Left lung (tissue), 10 donors: Measurements from ENCODE around the gene SETD1A. TPM values are rescaled to one million over a fixed set of nuclear protein-coding genes. Genes with fewer than 3 reads are reported as not detected.
A peak's percentile ranks its signal among the peaks of the same experiment; 100 is the strongest.

Experiments used
- ATAC-seq: fragments of 200-7000 bp; cut with Tn5 transposase; one replicate; pipeline ENCODE4 v1.9.1; 2020; ENCODE audit warnings: moderate library complexity
- DNase-seq, 4 donors: peaks; one replicate each; pipeline ENCODE4 v3.0.0-alpha.2; 2013 to 2020
- H3K27ac ChIP-seq, 2 donors: fragments of 200-600 bp; sonication (generic) in 1 of 2; one replicate each; pipeline versions ENCODE4 v1.5.0 to v1.8.0; 2020 to 2021
- H3K27me3 ChIP-seq, 2 donors: fragments of 200-600 bp; sonication (generic) in 1 of 2; one replicate each; pipeline versions ENCODE4 v1.5.0 to v1.8.0; 2020 to 2021
- H3K36me3 ChIP-seq, 2 donors: fragments of 200-600 bp; sonication (generic) in 1 of 2; one replicate each; pipeline versions ENCODE4 v1.5.0 to v1.8.0; 2020 to 2021
- H3K4me1 ChIP-seq, 2 donors: fragments of 200-600 bp; one replicate each; pipeline ENCODE4 v1.8.0; 2021
- H3K4me3 ChIP-seq, 2 donors: fragments of 200-600 bp; sonication (generic) in 1 of 2; one replicate each; pipeline versions ENCODE4 v1.5.0 to v1.8.0; 2020 to 2021; ENCODE audit warnings: mild to moderate bottlenecking in 1 of 2
- H3K9me3 ChIP-seq, 2 donors: fragments of 200-600 bp; sonication (generic) in 1 of 2; one replicate each; pipeline versions ENCODE4 v1.5.0 to v1.8.0; 2020 to 2021
- intact Hi-C, 2 donors: fragments of 100-400 bp; cut with DNase I; formaldehyde crosslinking; loops; one replicate each; pipeline versions ENCODE4 v1.11.2 to v1.14.2; 2022
- polyA plus RNA-seq, 6 donors: library from polyadenylated mRNA; unstranded; fragments of 120-200 nt; gene quantifications; one replicate each; pipeline ENCODE4 v1.2.1, GENCODE V29; 2013; ENCODE audit not compliant: insufficient read length in 6 of 6
- total RNA-seq, 2 donors: library from RNA; stranded (reverse); fragmentation: NEBNext Ultra II Directional; extraction: Animal tissue kit (Norgen Biotek cat#: 25700); gene quantifications; one replicate each; pipeline ENCODE4 v1.2.1, GENCODE V29; 2021
- TF ChIP-seq, protein P1 (sequence below), 2 donors: fragments of 200-600 bp; sonication (generic) in 1 of 2; IDR thresholded peaks; one replicate each; pipeline versions ENCODE4 v1.5.0 to v1.8.0; 2021; ENCODE audit warnings: antibody characterized with exemption in 2 of 2
- donor health status: DM: no; HTN: yes; CAD: no.
- donor health status: DM: no; HTN: no; CAD: no.

The SETD1A gene
- total and polyA plus RNA-seq, 8 donors: 12.1 to 21.5 (median 15.3) TPM

DNA sequence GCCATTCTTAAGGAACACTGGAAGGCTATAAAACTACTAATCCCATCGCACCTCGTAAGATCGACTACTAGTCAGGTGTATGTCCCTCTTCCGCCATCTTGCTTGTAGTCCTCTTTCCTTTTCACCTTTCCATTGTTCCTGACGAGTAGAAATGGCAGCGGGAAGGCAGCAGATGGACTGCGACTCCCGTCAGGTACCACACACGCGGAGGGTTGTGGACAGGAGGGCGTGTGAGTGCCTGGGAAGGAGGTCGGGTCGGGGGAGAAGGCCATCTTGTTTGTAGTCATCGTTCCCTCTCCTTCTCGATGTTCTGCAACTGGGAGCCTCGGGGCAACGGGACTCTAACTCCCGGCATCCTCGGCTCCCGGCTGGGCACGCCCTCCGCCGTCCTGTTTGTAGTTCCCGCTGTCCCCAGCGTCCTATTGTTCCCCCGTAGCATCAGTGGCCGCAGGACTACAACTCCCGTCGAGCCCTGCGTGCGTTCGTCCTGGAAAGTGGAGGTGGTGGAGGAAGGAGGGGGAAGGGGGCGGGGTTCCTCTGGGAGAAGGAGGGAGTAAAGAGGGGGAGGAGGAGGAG is 34.5 kb upstream of the SETD1A start:
- ATAC-seq (peak; percentile 84), DNase-seq (peak; percentile 99 to 100 (median 100))
- Histone ChIP-seq H3K9me3 (no peaks in the 10 kb centered on the region), H3K36me3 (peaks cover 0 to 16% of the 10 kb centered on the region in 2 donors), H3K4me3 (peak overlapping the region; percentile 64 to 73), H3K27me3 (no peaks in the 10 kb centered on the region), H3K27ac (peak overlapping the region; percentile 98), H3K4me1 (peaks cover 2 to 21% of the 10 kb centered on the region in 2 donors)
- intact Hi-C loops: no loop called here
- TF ChIP-seq, protein P1, sequence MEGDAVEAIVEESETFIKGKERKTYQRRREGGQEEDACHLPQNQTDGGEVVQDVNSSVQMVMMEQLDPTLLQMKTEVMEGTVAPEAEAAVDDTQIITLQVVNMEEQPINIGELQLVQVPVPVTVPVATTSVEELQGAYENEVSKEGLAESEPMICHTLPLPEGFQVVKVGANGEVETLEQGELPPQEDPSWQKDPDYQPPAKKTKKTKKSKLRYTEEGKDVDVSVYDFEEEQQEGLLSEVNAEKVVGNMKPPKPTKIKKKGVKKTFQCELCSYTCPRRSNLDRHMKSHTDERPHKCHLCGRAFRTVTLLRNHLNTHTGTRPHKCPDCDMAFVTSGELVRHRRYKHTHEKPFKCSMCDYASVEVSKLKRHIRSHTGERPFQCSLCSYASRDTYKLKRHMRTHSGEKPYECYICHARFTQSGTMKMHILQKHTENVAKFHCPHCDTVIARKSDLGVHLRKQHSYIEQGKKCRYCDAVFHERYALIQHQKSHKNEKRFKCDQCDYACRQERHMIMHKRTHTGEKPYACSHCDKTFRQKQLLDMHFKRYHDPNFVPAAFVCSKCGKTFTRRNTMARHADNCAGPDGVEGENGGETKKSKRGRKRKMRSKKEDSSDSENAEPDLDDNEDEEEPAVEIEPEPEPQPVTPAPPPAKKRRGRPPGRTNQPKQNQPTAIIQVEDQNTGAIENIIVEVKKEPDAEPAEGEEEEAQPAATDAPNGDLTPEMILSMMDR (IDR thresholded peaks at IDR 0.05): no peak

DNA sequence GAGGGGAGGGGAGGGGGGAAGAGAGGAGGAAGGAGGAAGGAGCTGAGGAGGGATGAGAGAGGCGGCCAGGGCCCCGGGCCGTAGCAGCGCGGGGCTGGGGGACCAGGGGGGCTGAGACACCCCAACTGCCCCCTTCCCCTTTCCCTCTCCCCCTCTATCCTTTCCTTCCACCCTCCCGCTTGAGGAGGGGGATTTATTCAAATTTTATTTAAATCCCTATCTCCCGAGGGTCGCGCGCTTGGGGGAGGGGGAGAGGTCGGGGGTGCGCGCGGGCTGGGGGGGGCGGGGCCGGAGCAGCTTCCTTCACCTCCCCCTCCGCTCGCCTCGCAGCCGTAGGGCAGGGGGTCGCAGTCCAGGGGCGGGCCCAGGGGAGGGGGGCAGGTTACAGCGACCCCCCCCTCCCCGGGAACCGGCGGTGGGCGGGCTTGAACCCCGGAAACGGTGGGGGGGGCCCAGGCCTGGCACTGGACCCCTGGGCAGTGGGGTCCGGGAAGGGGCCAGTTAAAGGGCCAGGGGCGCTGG is 33.9 kb upstream of the SETD1A start, which contains the start of gene FBXL19:
Gene FBXL19, plus strand, starts transcription at position 19 of the 522 bp plus-strand sequence. CDS start 2,183 bp downstream, outside the sequence.
- Histone ChIP-seq H3K9me3 (no peaks in the 10 kb centered on the region), H3K4me3 (peak within 1 kb of the TSS; percentile 64 to 73), H3K36me3 (peaks cover 0 to 22% of the 10 kb centered on the region in 2 donors), H3K27me3 (no peaks in the 10 kb centered on the region), H3K27ac (peak within 1 kb of the TSS; percentile 98), H3K4me1 (peaks cover 2 to 21% of the 10 kb centered on the region in 2 donors)
- intact Hi-C loops: no loop called here
- DNase-seq: peak in 2 of 4 donors; percentile 50 to 84
- no peak for ATAC-seq
- TF ChIP-seq, protein P1 (IDR thresholded peaks at IDR 0.05): no peak

DNA sequence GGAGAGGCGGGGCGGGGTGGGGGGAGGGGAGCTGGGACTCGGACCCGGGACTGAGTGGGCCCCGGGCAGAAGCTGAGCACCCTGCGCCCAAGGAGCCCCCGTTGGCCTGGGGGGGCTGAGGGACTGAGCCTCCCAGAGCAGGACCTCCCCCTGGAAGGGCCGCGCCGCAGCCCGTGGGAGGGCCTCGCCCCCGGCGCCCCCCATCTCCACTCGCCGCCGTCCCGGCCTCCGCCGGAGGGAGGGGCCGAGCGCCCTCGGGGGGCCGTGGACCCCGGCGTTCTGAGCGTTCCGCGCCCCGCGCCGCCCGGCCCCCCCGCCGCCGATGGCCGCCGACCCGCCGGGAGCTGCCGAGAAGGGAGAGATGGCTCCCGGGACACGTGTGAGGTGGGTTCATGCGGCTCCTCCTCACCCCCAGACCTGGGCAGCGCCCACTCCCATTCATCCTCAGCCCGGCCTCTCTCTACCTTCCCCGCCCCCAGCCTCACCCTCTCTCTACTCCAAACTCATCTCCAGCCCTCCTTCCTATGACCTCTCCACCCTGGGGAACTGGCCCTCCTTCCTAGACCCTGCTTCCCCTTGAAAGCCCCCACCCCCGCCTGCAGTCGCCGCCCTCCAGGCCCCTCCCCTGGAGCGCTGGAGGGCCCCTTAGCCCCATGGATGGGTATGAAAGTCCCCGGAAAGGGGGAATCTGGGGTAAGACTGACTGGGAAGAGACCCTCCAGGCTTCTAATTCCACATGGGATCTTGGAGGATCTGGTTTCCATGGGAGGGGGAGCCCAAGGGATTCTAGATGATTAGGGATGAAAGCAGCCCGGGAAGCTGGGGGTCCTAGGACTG is 33.3 kb upstream of the SETD1A start:
- Histone ChIP-seq H3K27ac (peak overlapping the region; percentile 33 to 53), H3K36me3 (peaks cover 0 to 27% of the 10 kb centered on the region in 2 donors), H3K4me3 (peak overlapping the region; percentile 64 to 73), H3K9me3 (no peaks in the 10 kb centered on the region), H3K4me1 (peaks cover 2 to 21% of the 10 kb centered on the region in 2 donors), H3K27me3 (no peaks in the 10 kb centered on the region)
- ATAC-seq (no peak), DNase-seq (peak in 2 of 4 donors; percentile 41 to 86)
- intact Hi-C loops: no loop called here
- TF ChIP-seq, protein P1 (IDR thresholded peaks at IDR 0.05): no peak

DNA sequence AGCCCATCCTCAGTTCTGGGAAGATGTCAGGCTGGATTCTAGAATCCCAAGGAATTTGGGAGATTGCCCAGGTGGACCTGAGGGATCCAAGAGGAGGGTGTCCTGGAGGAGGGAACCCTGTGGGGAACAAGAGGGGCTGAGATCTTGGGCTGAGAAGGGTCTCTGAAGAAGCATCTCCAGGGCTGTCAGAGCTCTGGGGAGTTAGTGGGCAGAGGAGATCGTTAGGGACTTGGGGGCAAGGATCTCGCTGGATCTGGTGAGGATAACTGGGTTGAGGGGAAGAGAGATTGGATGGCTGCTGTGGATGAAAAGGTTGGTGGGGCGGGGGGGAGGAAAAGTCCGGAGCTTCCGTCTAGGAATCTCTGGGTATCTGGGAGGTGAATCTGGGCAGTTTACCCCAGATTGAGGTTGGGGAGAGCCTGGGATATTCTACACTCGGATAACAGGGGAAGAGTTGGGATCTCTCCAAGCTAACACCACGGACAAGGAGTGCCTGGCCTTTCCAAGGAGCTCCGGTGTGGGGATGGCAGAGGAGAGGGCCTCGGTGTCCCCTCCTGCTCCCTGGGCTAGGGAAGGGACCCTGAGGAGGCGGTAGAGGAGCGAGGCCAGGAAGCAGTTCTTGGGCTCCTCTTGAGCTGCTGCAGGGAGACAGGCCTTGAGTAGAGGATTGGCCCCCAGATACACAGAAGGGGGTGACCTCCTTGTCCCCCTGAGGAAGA is 32.5 kb upstream of the SETD1A start:
- DNase-seq: no peak
- intact Hi-C loops: no loop called here
- TF ChIP-seq, protein P1 (IDR thresholded peaks at IDR 0.05): no peak

More for the DNA sequence above, 32.5 kb upstream of the SETD1A start:
- Histone ChIP-seq H3K27ac (peak overlapping the region in 1 of 2 donors; percentile 53), H3K4me1 (peaks cover 2 to 21% of the 10 kb centered on the region in 2 donors), H3K4me3 (peak overlapping the region in 1 of 2 donors; percentile 73), H3K9me3 (no peaks in the 10 kb centered on the region), H3K36me3 (peaks cover 0 to 33% of the 10 kb centered on the region in 2 donors), H3K27me3 (no peaks in the 10 kb centered on the region)
- no peak for ATAC-seq
